Measurements from ENCODE around the gene ZC3H12D. TPM values are rescaled to one million over a fixed set of nuclear protein-coding genes. Genes with fewer than 3 reads are reported as not detected.

Gene ZC3H12D
- not detected in 2 replicates for total RNA-seq

GRCh38 chr6:149484733-149485700 is at the start of gene ZC3H12D:
ZC3H12D (minus strand) TSS chr6:149485014; CDS start chr6:149474543, 10,471 bp downstream.

GRCh38 chr6:149400050-149400449 is 84.8 kb downstream of the ZC3H12D start, which contains the start of gene SUMO4:
SUMO4 (plus strand) TSS chr6:149400262; CDS start chr6:149400392, 130 bp downstream.

Other genes with a start within 250 kb of the ZC3H12D start
- gene TAB2, start 167.3 kb downstream of the ZC3H12D start, total RNA-seq = 14.9 and 16.7 TPM in 2 replicates
- 0.32 and 1.7 TPM in 2 replicates for gene SUMO4, start 84.8 kb downstream of the ZC3H12D start, total RNA-seq
- 29.6 and 33.0 TPM in 2 replicates for gene PPIL4, start 61.0 kb upstream of the ZC3H12D start, total RNA-seq
- gene GINM1, start 81.4 kb upstream of the ZC3H12D start, total RNA-seq = 39.6 and 59.3 TPM in 2 replicates
- gene KATNA1, start 163.7 kb upstream of the ZC3H12D start, total RNA-seq = 28.9 and 40.4 TPM in 2 replicates
- gene LATS1, start 233.1 kb upstream of the ZC3H12D start, total RNA-seq = 5.8 and 6.7 TPM in 2 replicates